PC-9 (cell line): ENCODE data around the gene GAK. TPM values are rescaled to one million over a fixed set of nuclear protein-coding genes. Genes with fewer than 3 reads are reported as not detected.

Source experiments
- BruUV-seq: library from RNA; stranded (reverse); fragments of 400-500 nt; replicated peaks from 2 replicates; lab custom pipeline; 2021; lab: Mats Ljungman, UMichigan
- CTCF ChIA-PET: fragments of 300-600 bp; sonication (Branson Sonifier 250); formaldehyde crosslinking; loops from one replicate; lab custom pipeline; 2022; ENCODE audit warnings: antibody characterized with exemption; lab: Charles Lee
- POLR2A ChIA-PET: fragments of 300-600 bp; sonication (Branson Sonifier 250); formaldehyde crosslinking; loops from one replicate; lab custom pipeline; 2022; ENCODE audit warnings: antibody characterized with exemption; ENCODE audit not compliant: unreplicated experiment; lab: Charles Lee
- DNase-seq, 2 experiments: peaks; one replicate each; pipeline versions ENCODE4 v3.0.0 to v3.0.0-alpha.2; 2015 to 2022; ENCODE audit warnings: mixed read lengths in 1 of 2
- H2AFZ ChIP-seq: fragments of 200-600 bp; sonication (generic); 2 replicates; pipeline ENCODE4 v1.8.1; 2017; ENCODE audit warnings: antibody characterized with exemption
- H3F3A ChIP-seq: fragments of 200-600 bp; sonication (generic); 2 replicates; pipeline ENCODE4 v1.8.1; 2017; ENCODE audit warnings: antibody characterized with exemption, mild to moderate bottlenecking, low read depth; ENCODE audit not compliant: insufficient read depth
- H3K27ac ChIP-seq: fragments of 200-600 bp; sonication (generic); 2 replicates; pipeline ENCODE4 v1.6.1; 2016; ENCODE audit warnings: mixed run types
- H3K27me3 ChIP-seq: fragments of 200-600 bp; sonication (generic); 2 replicates; pipeline ENCODE4 v1.6.1; 2016; ENCODE audit warnings: low read depth, mixed run types; ENCODE audit not compliant: insufficient read depth
- H3K36me3 ChIP-seq: fragments of 200-600 bp; sonication (generic); 2 replicates; pipeline ENCODE4 v1.6.1; 2016; ENCODE audit warnings: low read depth, mixed run types
- H3K4me1 ChIP-seq: fragments of 200-600 bp; sonication (generic); replicated peaks from 2 replicates; pipeline ENCODE4 v1.6.1; 2016; ENCODE audit warnings: mixed run types; ENCODE audit not compliant: insufficient read depth
- H3K4me2 ChIP-seq: fragments of 200-600 bp; sonication (generic); 2 replicates; pipeline ENCODE4 v1.6.1; 2017; ENCODE audit warnings: mixed run types
- H3K4me3 ChIP-seq: fragments of 200-600 bp; sonication (generic); 2 replicates; pipeline ENCODE4 v1.6.1; 2016; ENCODE audit warnings: mixed run types
- H3K79me2 ChIP-seq: fragments of 200-600 bp; sonication (generic); 2 replicates; pipeline ENCODE4 v1.6.1; 2017; ENCODE audit warnings: low read depth, mixed run types
- H3K9me2 ChIP-seq: fragments of 200-600 bp; sonication (generic); 2 replicates; pipeline ENCODE4 v1.8.1; 2017; ENCODE audit warnings: mild to moderate bottlenecking; ENCODE audit not compliant: insufficient read depth
- H3K9me3 ChIP-seq: fragments of 200-600 bp; sonication (generic); 2 replicates; pipeline ENCODE4 v1.8.1; 2016; ENCODE audit warnings: low read depth; ENCODE audit not compliant: insufficient read depth
- H4K20me1 ChIP-seq: fragments of 200-600 bp; sonication (generic); 2 replicates; pipeline ENCODE4 v1.8.1; 2017; ENCODE audit not compliant: insufficient read depth
- EZH2 ChIP-seq: fragments of 200-600 bp; sonication (generic); IDR thresholded peaks from 2 replicates; pipeline ENCODE4 v1.8.0; 2017; ENCODE audit warnings: antibody characterized with exemption, low read depth
- intact Hi-C: fragments of 100-400 bp; cut with micrococcal nuclease; formaldehyde crosslinking; loops from one replicate; pipeline ENCODE4 v1.10.0; 2022; ENCODE audit not compliant: unreplicated experiment
- total RNA-seq: library from RNA; stranded (reverse); gene quantifications from 2 replicates; pipeline ENCODE4 v1.2.3, GENCODE V29; 2021
- TF ChIP-seq, protein P1 (sequence below): fragments of 200-600 bp; sonication (generic); conservative IDR thresholded peaks from 2 replicates; pipeline ENCODE4 v1.6.1; 2017; ENCODE audit warnings: mixed run types, antibody characterized with exemption, mild to moderate bottlenecking, moderate library complexity

The GAK gene
- total RNA-seq, 1 experiment from 2014 or later = 114 TPM

DNA sequence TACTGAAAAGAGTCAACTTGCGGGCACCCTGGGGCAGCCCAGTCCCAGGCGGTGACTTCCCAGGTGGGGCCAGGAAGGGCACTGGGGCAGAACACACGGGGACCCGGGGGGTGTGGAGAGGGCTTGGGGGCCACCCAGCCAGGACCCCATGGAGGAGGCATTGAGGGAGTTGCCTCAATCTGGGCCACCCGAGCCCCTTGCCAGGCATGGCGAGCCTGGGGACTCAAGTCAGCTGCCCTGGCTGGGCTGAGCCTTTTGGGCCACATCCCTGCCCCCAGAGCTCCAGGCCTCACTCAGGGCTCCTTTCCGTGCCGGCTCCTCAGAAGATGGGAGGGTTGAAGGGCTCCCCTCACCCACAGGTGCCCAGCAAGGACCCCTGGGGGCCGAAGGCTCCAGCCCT lies 99.6 kb downstream of the GAK start:
- H3K9me2 ChIP-seq = no peaks in the 10 kb centered on the region
- DNase-seq = no peak
- H3K4me3 ChIP-seq = no peak overlapping the region
- no peaks in the 10 kb centered on the region for H3K4me1 ChIP-seq
- BruUV-seq = no TSS peak
- intact Hi-C loops = loop anchor here (10.0 kb wide), 1 partner anchor 48 kb away; no protein-coding TSS in a partner anchor
- H3F3A ChIP-seq = peaks cover 12% of the 10 kb centered on the region; the same call in 1 of the 2 replicates
- H3K79me2 ChIP-seq = no peaks in the 10 kb centered on the region
- POLR2A ChIA-PET = no interaction called here
- CTCF ChIA-PET = no interaction called here
- H2AFZ ChIP-seq = no peak overlapping the region
- H3K27ac ChIP-seq = no peak overlapping the region
- H3K9me3 ChIP-seq = no peaks in the 10 kb centered on the region; the same call in 1 of the 2 replicates
- TF ChIP-seq, protein P1, sequence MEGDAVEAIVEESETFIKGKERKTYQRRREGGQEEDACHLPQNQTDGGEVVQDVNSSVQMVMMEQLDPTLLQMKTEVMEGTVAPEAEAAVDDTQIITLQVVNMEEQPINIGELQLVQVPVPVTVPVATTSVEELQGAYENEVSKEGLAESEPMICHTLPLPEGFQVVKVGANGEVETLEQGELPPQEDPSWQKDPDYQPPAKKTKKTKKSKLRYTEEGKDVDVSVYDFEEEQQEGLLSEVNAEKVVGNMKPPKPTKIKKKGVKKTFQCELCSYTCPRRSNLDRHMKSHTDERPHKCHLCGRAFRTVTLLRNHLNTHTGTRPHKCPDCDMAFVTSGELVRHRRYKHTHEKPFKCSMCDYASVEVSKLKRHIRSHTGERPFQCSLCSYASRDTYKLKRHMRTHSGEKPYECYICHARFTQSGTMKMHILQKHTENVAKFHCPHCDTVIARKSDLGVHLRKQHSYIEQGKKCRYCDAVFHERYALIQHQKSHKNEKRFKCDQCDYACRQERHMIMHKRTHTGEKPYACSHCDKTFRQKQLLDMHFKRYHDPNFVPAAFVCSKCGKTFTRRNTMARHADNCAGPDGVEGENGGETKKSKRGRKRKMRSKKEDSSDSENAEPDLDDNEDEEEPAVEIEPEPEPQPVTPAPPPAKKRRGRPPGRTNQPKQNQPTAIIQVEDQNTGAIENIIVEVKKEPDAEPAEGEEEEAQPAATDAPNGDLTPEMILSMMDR = no peak
- TF ChIP-seq EZH2 = no peak
- peaks cover 10% of the 10 kb centered on the region; the same call in 1 of the 2 replicates for H3K27me3 ChIP-seq
- no peak overlapping the region for H3K4me2 ChIP-seq
- H3K36me3 ChIP-seq = no peaks in the 10 kb centered on the region
- no peaks in the 10 kb centered on the region for H4K20me1 ChIP-seq

DNA sequence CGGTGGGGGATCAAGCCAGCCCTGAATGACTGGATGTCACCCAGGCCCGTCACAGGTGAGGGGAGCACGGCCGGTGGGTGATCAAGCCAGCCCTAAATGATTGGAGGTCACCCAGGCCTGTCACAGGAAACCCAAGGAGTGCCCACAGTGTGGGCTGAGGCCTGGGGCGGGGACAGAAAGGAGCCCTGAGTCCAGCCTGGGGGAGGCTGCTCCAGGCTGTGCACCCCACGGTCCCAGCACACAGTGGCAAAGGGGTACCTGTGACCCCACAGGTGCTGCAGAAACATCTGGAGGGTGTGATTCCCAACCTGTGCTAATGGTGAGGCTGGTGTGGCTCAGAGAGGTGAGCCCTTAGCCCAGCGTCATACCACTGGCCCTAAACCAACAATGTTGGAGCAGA lies 100.0 kb downstream of the GAK start:
- POLR2A ChIA-PET = no interaction called here
- Histone ChIP-seq H3K4me2 (no peak overlapping the region), H3K79me2 (no peaks in the 10 kb centered on the region), H3K36me3 (no peaks in the 10 kb centered on the region), H3F3A (peaks cover 14% of the 10 kb centered on the region; the same call in 1 of the 2 replicates), H3K9me2 (no peaks in the 10 kb centered on the region), H3K4me1 (no peaks in the 10 kb centered on the region), H3K4me3 (no peak overlapping the region), H4K20me1 (no peaks in the 10 kb centered on the region), H3K9me3 (no peaks in the 10 kb centered on the region), H2AFZ (no peak overlapping the region), H3K27me3 (peaks cover 10% of the 10 kb centered on the region; the same call in 1 of the 2 replicates), H3K27ac (no peak overlapping the region)
- intact Hi-C loops = loop anchor here (10.0 kb wide), 1 partner anchor 47 kb away; no protein-coding TSS in a partner anchor
- BruUV-seq = no TSS peak
- CTCF ChIA-PET = no interaction called here
- TF ChIP-seq, protein P1 = no peak
- TF ChIP-seq EZH2 = no peak
- no peak for DNase-seq

DNA sequence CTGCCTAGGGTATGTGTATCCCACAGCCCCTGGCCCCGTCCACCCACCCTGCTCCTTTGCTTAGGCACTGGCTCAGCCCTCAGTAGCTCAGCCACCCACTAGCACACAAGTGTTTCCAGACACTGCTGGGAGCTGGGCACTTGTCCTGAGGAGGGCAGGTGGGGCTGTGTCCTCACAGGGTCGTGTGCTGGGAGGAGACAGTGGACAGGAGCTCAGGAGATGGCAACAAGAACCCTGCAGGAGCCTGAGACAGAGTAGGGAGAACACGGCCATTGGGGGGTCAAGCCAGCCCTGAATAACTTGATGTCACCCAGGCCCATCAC lies 100.7 kb downstream of the GAK start:
- Histone ChIP-seq H2AFZ (no peak overlapping the region), H4K20me1 (no peaks in the 10 kb centered on the region), H3K36me3 (no peaks in the 10 kb centered on the region), H3K4me3 (no peak overlapping the region), H3K9me3 (no peaks in the 10 kb centered on the region), H3K27ac (no peak overlapping the region), H3K27me3 (peaks cover 10% of the 10 kb centered on the region; the same call in 1 of the 2 replicates), H3K4me2 (no peak overlapping the region), H3K79me2 (no peaks in the 10 kb centered on the region), H3K4me1 (no peaks in the 10 kb centered on the region), H3K9me2 (no peaks in the 10 kb centered on the region), H3F3A (peaks cover 14% of the 10 kb centered on the region; the same call in 1 of the 2 replicates)
- no peak for TF ChIP-seq EZH2
- TF ChIP-seq, protein P1 = no peak
- BruUV-seq = no TSS peak
- intact Hi-C loops = loop anchor here (10.0 kb wide), 1 partner anchor 47 kb away; no protein-coding TSS in a partner anchor
- CTCF ChIA-PET = no interaction called here
- no peak for DNase-seq
- POLR2A ChIA-PET = no interaction called here
